G401.6 (cell line): Measurements from ENCODE around the gene TRRAP.

ENCODE experiments used
- FAIRE-seq: peaks from 2 replicates; lab custom pipeline; 2012; peaks lifted over from hg19 to GRCh38; lab: Jason Lieb, UNC

Gene TRRAP

GRCh38 chr7:98955992-98956391, 77.7 kb downstream of the TRRAP start:
- FAIRE-seq: no peak

GRCh38 chr7:98956469-98956868, 78.1 kb downstream of the TRRAP start:
- FAIRE-seq: no peak

- FAIRE-seq: no peak
These were observed 78.6 kb downstream of the TRRAP start for GRCh38 chr7:98956937-98957336.

GRCh38 chr7:98957766-98958165, 79.4 kb downstream of the TRRAP start:
- no peak for FAIRE-seq

GRCh38 chr7:98958968-98959367, 80.6 kb downstream of the TRRAP start:
- no peak for FAIRE-seq

- no peak for FAIRE-seq
These were observed 85.0 kb downstream of the TRRAP start for GRCh38 chr7:98963305-98963704.

GRCh38 chr7:98964596-98964995, 86.3 kb downstream of the TRRAP start:
- FAIRE-seq: no peak

- FAIRE-seq: no peak
These were observed 90.3 kb downstream of the TRRAP start for GRCh38 chr7:98968621-98969020.

- no peak for FAIRE-seq
These were observed 91.1 kb downstream of the TRRAP start for GRCh38 chr7:98969386-98969785.

- FAIRE-seq: no peak
These were observed 91.8 kb downstream of the TRRAP start for GRCh38 chr7:98970016-98970615.

GRCh38 chr7:98970805-98971204, 92.5 kb downstream of the TRRAP start:
- no peak for FAIRE-seq

GRCh38 chr7:98974205-98974604, 95.9 kb downstream of the TRRAP start:
- FAIRE-seq: no peak

- no peak for FAIRE-seq
These were observed 96.8 kb downstream of the TRRAP start for GRCh38 chr7:98974906-98975816.

GRCh38 chr7:98976396-98977185, 98.3 kb downstream of the TRRAP start:
- no peak for FAIRE-seq

- no peak for FAIRE-seq
These were observed 100.3 kb downstream of the TRRAP start for GRCh38 chr7:98978672-98979071.

- FAIRE-seq: no peak
These were observed 103.4 kb downstream of the TRRAP start for GRCh38 chr7:98981701-98982100.

- no peak for FAIRE-seq
These were observed 104.4 kb downstream of the TRRAP start for GRCh38 chr7:98982686-98983085.

GRCh38 chr7:98984126-98984525, 105.8 kb downstream of the TRRAP start:
- FAIRE-seq: no peak

- FAIRE-seq: no peak
These were observed 107.1 kb downstream of the TRRAP start for GRCh38 chr7:98985406-98985805.

GRCh38 chr7:98985945-98986344, 107.6 kb downstream of the TRRAP start:
- FAIRE-seq: no peak

- no peak for FAIRE-seq
These were observed 110.3 kb downstream of the TRRAP start for GRCh38 chr7:98988641-98989040.

GRCh38 chr7:98990356-98990755, 112.0 kb downstream of the TRRAP start:
- FAIRE-seq: no peak

- FAIRE-seq: no peak
These were observed 112.8 kb downstream of the TRRAP start for GRCh38 chr7:98991141-98991540.
